HG03469 (cell line): ENCODE data around the gene UBE2O.

Source experiments
- ATAC-seq: cut with Tn5 transposase; IDR thresholded peaks from one replicate; pipeline ENCODE4 v1.9.1; 2021; ENCODE audit warnings: mild to moderate bottlenecking, moderate library complexity, moderate number of reproducible peaks; ENCODE audit not compliant: unreplicated experiment

UBE2O gene

GRCh38 chr17:76397687-76398522 lies 55.0 kb downstream of the UBE2O start:
- no peak for ATAC-seq

- ATAC-seq: no peak
Measured at GRCh38 chr17:76397184-76397583, 55.8 kb downstream of the UBE2O start.

GRCh38 chr17:76395980-76396379 lies 57.0 kb downstream of the UBE2O start:
- no peak for ATAC-seq

DNA sequence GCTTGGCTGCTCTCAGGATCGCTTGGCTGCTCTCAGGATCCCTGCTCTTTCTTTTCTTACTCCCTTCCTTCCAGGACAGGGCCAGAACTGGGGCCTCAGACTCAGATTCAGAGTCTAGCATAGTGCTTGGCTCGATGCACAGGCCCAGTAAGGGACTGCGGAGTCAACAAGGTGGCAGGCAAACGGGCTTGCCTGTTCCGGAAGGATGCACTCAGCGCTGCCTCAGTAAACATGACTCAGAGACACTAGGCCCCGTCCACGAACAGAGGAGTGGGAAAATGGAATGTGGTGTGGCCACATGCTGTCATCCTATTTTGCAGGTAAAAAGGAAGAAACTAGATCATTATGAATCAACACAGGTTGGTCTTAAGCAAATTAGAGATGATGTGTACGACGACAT lies 58.8 kb downstream of the UBE2O start:
- ATAC-seq: no peak

GRCh38 chr17:76391200-76391715 lies 61.7 kb downstream of the UBE2O start:
- no peak for ATAC-seq

- ATAC-seq: no peak
Measured at GRCh38 chr17:76390003-76390421, 62.9 kb downstream of the UBE2O start.

DNA sequence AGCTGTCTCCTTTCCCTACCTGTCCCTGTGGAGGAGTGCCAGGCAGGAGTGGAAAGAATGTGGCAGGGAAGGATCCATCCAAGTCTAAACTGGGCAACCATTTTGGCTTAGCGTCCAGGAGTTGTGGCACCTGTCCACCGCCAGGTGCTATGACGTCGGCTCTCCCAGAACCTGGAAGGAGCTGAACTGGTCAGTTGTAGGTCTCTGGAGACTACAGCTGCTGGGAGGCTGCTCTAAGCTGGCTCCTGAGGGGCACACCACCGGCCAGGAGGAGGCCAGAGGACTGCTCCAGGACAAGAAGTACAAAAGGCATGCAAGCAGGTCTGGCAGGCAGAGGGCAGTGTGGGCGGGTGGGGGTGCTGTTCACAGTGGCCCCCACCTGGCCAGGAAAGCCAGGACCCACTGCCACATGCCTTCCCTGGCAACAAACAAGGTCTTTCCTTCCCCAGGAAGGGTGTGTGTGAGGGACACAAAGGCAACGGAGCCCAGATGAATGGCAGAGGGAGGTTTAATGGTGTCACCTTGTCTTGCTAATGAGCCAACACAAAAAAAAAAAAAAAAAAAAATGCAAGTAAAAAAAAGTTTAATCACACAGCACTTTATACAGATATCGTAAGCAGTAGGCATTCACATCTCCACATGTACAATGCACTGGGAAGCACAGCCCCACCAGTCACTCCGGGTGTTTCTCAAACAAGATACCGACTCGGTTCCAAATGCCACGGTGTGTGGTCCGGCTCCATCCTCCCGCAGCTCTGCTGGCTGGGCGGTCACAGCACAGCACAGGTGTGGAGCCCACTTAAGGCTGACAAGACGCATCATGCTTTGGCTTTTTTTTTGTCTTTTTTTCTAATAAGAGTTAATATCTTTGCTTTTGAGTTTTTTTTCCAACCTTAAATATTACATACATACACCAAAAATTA lies 63.7 kb downstream of the UBE2O start:
- ATAC-seq: no peak

DNA sequence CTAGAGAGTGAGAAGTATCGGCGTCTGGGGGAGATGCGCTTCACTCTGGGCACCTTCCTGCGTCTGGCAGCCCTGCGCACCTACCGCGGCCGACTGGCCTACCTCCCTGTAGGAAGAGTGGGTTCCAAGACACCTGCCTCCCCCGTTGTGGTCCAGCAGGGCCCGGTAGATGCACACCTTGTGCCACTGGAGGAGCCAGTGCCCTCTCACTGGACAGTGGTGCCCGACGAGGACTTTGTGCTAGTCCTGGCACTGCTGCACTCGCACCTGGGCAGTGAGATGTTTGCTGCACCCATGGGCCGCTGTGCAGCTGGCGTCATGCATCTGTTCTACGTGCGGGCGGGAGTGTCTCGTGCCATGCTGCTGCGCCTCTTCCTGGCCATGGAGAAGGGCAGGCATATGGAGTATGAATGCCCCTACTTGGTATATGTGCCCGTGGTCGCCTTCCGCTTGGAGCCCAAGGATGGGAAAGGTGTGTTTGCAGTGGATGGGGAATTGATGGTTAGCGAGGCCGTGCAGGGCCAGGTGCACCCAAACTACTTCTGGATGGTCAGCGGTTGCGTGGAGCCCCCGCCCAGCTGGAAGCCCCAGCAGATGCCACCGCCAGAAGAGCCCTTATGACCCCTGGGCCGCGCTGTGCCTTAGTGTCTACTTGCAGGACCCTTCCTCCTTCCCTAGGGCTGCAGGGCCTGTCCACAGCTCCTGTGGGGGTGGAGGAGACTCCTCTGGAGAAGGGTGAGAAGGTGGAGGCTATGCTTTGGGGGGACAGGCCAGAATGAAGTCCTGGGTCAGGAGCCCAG lies 65.8 kb downstream of the UBE2O start:
- no peak for ATAC-seq

- no peak for ATAC-seq
Measured at GRCh38 chr17:76385892-76386786, 66.8 kb downstream of the UBE2O start.

DNA sequence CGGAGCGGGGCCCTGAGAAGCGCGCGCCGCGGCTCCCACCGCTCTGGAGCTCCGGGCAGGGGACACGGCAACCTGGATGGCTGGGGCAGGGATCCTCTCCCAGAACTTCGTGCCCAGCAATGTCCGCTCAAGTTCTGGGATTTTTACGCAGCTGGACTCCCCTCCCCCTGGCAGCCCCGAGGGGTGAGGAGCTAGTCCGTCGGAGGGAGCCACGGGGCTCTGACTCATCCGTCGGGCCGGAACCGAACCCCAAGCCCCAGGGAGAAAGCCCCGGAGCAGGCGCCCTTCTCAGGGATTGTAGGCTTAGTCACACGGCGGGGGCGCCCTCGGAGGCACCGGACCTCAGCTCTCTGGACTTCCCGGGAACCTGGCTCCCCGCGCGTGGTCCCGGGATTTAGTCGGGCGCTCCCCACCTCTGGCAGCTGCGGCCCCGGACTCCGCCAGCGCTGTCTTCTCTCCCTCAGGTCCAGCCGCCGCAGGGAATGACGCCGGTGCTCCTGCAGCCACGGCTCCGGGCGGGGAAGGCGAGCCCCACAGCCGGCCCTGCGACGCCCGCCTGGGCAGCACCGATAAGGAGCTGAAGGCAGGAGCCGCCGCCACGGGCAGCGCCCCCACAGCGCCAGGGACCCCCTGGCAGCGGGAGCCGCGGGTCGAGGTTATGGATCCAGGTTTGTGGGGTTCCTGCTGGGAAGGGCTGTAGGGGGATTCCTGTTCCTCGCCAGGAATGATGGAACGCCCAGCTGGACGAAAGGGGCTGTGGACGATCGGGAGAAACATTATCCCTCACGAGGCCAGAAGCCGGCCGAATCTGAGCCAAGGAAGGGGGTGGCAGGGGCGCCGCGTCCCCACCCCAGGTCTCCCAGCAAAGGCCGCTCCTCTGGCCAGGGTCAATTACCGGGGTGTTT lies 67.7 kb downstream of the UBE2O start:
- no peak for ATAC-seq

GRCh38 chr17:76384222-76384986 lies 68.5 kb downstream of the UBE2O start, which contains the start of gene SPHK1:
Gene SPHK1, plus strand, starts transcription at chr17:76384609. Its CDS starts 1,036 bp downstream, at chr17:76385645.
- ATAC-seq: no peak

DNA sequence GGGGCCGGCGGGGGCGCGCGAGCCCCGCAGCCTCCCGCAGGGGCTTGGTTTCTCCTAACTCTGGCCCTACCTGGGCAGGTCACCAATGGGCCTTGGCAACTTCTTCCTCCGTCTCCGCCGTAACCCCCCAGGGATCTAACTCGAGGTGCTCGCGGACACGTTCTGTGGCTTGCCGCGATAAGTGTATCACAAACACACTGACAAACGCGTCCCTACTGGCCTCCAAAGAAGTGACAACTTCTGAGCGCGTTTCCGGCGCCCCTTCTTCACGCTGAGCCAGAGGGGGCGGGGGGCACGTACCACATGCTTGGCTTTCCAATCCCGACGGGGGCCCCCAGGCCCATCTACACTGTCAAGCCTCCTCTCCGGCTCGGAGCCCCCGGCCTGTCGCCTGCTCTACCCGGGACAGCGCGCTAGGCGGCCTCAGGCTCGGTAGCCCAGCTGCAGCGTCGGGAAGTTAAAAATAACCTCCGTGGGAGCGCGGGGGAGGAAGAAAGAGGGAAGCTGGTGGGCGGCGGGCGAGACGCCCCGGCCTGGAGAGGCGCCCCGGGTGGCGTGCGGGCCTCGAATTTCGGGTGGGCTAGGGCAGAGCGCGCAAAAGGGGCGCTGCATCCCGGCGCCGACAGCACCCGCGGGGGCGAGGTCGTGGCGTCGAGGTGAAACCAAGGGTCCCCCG lies 69.3 kb downstream of the UBE2O start:
- no peak for ATAC-seq

DNA sequence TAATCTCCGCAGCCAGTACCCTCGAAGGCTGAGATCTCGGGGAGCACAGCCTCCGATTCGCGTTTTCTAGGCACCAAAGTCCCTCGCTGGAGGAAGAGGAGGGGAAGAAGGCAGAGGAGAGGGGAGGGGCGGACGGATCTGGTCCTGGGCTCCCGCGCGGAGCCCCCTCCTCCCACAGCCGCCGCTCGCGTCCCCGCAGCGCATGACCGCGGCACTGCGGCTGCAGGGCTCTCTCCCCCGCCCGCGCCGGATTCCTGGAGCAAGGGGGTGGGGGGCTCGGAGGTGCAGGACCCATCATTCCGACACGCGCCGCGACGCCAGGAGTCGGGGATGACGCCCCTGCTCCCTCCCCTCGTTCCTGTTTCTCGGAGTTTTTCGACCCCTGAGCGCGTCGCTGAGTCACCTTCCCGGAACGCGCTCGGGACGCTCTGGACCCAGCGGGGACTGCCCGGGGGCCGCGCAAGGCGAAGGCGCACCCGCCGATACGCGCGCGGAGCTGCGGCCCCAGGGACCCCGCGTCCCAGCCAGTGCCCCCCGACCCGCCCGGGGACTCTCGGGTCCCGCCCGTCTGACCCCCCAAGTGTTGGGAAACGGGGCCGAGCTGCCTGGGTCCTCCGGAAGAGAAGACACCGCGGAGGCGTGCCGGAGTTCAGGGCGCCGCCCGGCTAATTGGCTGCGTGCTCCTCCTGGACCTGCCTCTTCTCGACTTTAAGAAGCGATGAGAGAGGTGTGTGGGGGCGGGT lies 70.0 kb downstream of the UBE2O start:
- no peak for ATAC-seq

DNA sequence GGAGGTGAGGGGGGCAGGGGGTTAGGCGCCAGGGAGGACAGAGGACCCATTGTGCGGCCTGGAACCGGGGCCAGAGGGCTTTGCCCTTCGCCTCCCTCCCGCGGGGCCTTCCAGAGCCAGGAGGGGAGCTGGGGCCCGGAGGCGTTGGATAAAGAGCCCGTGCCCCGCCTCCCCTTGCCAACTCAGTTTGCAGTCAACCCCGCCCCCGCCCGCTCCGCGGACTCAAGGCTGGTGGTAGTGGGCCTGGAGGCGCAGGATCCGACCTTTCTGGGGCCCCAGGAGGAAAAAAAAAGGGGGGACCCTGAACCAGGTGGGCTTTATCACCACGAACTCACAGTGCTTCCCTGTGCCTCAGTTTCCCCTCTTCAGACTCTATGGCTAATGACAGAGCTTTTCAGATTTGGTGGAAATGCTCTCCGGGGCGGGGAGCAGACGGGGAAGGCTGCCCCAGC lies 70.6 kb downstream of the UBE2O start:
- no peak for ATAC-seq

GRCh38 chr17:76381633-76382350 lies 71.2 kb downstream of the UBE2O start:
- no peak for ATAC-seq
